Pancreas (tissue), 10 donors: ENCODE results near the gene SNX7. TPM values are rescaled to one million over a fixed set of nuclear protein-coding genes. Genes with fewer than 3 reads are reported as not detected.

Source experiments
- ATAC-seq, 4 donors: fragments of 200-7000 bp; cut with Tn5 transposase; one replicate each; pipeline versions ENCODE4 v1.8.0 to v1.9.1; 2020; ENCODE audit warnings: mild to moderate bottlenecking in 4 of 4, moderate library complexity in 4 of 4
- DNase-seq, 6 donors: peaks; one replicate each; pipeline ENCODE4 v3.0.0-alpha.2; 2020
- FAIRE-seq: peaks from 2 replicates; lab custom pipeline; 2012; peaks lifted over from hg19 to GRCh38; lab: Jason Lieb, UNC
- H3K27ac ChIP-seq, 4 donors: fragments of 200-600 bp; sonication (generic); 1 replicate in 3 of 4; 2 replicates in 1 of 4; pipeline versions ENCODE4 v1.5.0 to v1.8.0; 2020
- H3K27me3 ChIP-seq, 4 donors: fragments of 200-600 bp; one replicate each; pipeline ENCODE4 v1.8.0; 2021
- H3K36me3 ChIP-seq, 3 donors: fragments of 200-600 bp; sonication (generic) in 1 of 3; one replicate each; pipeline versions ENCODE4 v1.5.0 to v1.8.0; 2020 to 2021
- H3K4me1 ChIP-seq, 3 donors: fragments of 200-600 bp; one replicate each; pipeline ENCODE4 v1.8.0; 2021
- H3K4me3 ChIP-seq, 4 donors: fragments of 200-600 bp; sonication (generic) in 2 of 4; one replicate each; pipeline versions ENCODE4 v1.5.0 to v1.8.0; 2020 to 2021
- H3K9me3 ChIP-seq, 4 donors: fragments of 200-600 bp; one replicate each; pipeline ENCODE4 v1.8.0; 2021
- CTCF ChIP-seq, 4 donors: fragments of 200-600 bp; sonication (generic) in 3 of 4; IDR thresholded peaks; one replicate each; pipeline versions ENCODE4 v1.5.0 to v1.8.0; 2021; ENCODE audit warnings: antibody characterized with exemption in 4 of 4
- WGBS, 2 donors: extraction: QIAGEN DNeasy Blood & Tissue Kit; methylation state at CpG; one replicate each; pipeline ENCODE4 v1.1.7; 2013; 5-methylcytosine and 5-hydroxymethylcytosine counted together
- intact Hi-C, 3 donors: fragments of 100-400 bp; cut with DNase I; formaldehyde crosslinking; loops; one replicate each; pipeline versions ENCODE4 v1.11.1 to v1.14.2; 2022
- polyA plus RNA-seq, 2 donors: library from polyadenylated mRNA; stranded (reverse); fragments of 200-250 nt; gene quantifications; one replicate each; pipeline ENCODE4 v1.2.3, GENCODE V29; 2013
- total RNA-seq, 6 donors: library from RNA; stranded (reverse); fragmentation: NEBNext Ultra II Directional in 4 of 6; extraction: Animal tissue kit (Norgen Biotek cat#: 25700) in 4 of 6; gene quantifications; one replicate each; pipeline versions ENCODE4 v1.2.1 to v1.2.4, GENCODE V29; 2021 to 2023
- donor health status: healthy with polysubstance abuse.
- donor health status: DM: no; HTN: no; CAD: no; lungs with moderate emphysema.
- donor health status: DM: no; HTN: no; CAD: no.
- donor health status: control.
- donor health status: control.
- donor health status: Bipolar disorder and iron deficiency.
- donor health status: DM: yes; HTN: yes; CAD: no.
- donor health status: DM: no; HTN: no; CAD: no.
- donor health status: DM: no; HTN: no; CAD: no.
- donor health status: DM: yes; HTN: yes; CAD: no.

The SNX7 gene
- total and polyA plus RNA-seq, 8 donors, result 3.2 to 18.3 (median 9.1) TPM

DNA sequence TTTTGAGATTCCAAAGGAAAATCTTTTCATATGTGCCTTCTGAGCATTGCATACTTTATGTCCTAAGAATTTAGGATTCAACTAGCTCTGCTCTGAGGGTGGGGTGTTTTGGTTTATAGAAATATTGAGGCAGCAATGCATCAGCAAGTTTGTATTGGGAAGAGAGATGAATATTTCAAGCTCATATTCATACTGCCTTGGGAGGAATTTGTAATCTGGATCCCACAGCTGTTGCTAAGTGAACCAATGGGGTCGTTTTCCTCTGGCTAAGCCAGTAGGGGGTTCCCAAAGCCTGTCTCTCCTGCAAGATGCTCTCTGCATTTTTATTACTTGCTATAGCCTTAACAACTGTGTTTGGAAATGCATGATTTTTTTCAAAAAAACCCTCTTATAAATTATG is 130.6 kb downstream of the SNX7 start:
- H3K9me3 ChIP-seq, result no peaks in the 10 kb centered on the region
- H3K4me1 ChIP-seq, result no peaks in the 10 kb centered on the region
- WGBS, 2 donors, result 11 to 26% methylated on average over 1 of the region's 1 CpG
- no peak overlapping the region for H3K4me3 ChIP-seq
- no peaks in the 10 kb centered on the region for H3K36me3 ChIP-seq
- no peaks in the 10 kb centered on the region for H3K27me3 ChIP-seq
- ATAC-seq (no peak), FAIRE-seq (no peak), DNase-seq (no peak)
- H3K27ac ChIP-seq, result no peak overlapping the region
- intact Hi-C loops, result loop anchor here in 1 of 3 donors (10.0 kb wide), 1 partner anchor 683 kb away; no protein-coding TSS in a partner anchor
- no peak for TF ChIP-seq CTCF (IDR thresholded peaks at IDR 0.05)

GRCh38 chr1:98793136-98793535 is 131.6 kb downstream of the SNX7 start:
- no peak for ATAC-seq
- no peaks in the 10 kb centered on the region for H3K9me3 ChIP-seq
- 53% methylated on average over 3 of the region's 3 CpGs for WGBS, 2 donors
- TF ChIP-seq CTCF (IDR thresholded peaks at IDR 0.05), result no peak
- no peaks in the 10 kb centered on the region for H3K4me1 ChIP-seq
- no peak overlapping the region for H3K27ac ChIP-seq
- no peak for FAIRE-seq
- intact Hi-C loops, result loop anchor here in 1 of 3 donors (10.0 kb wide), 1 partner anchor 682 kb away; no protein-coding TSS in a partner anchor
- H3K4me3 ChIP-seq, result no peak overlapping the region
- H3K36me3 ChIP-seq, result no peaks in the 10 kb centered on the region
- DNase-seq, result no peak
- H3K27me3 ChIP-seq, result no peaks in the 10 kb centered on the region

DNA sequence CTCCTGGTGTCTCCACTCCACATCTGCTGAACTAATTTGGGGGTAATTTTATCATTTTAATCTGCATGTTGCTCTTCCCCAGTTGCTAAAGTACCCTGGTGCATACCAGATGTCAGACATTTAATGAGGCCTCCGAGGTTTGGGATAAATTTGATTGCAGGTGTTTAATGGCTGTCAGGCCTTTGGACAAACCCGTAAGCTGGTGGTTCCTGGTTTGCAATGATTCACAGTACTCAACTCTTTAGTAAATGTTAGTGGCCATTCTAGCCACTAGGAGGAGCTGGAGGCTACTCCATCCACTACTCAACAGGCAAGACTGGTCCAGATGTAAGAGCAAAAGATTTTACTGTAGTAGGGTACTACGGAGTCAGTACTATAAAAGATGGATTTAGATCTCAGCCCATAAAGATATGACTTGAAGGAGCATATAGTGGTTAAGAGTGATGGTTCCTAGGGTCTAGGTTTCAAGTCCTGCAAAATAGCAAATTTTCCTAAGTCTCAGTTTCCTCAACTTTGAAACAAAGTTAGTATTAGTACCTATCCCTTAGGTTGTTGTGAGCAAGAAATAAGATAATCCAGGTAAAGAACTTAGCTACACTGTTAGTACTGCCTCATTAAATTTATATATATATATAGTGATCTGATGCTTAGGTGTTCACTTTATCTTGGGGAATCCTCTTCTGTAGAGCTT is 132.8 kb downstream of the SNX7 start:
- TF ChIP-seq CTCF (IDR thresholded peaks at IDR 0.05), result peak; percentile 48 to 58 (median 58)
- no peak overlapping the region for H3K4me3 ChIP-seq
- intact Hi-C loops, result loop anchor here in 1 of 3 donors (10.0 kb wide), 1 partner anchor 680 kb away; no protein-coding TSS in a partner anchor
- peak in 3 of 6 donors; percentile 10 to 43 (median 25) for DNase-seq
- no peaks in the 10 kb centered on the region for H3K36me3 ChIP-seq
- FAIRE-seq, result peak; percentile 61
- 11 to 15% methylated on average over 3 of the region's 3 CpGs for WGBS, 2 donors
- peak; percentile 73 to 95 (median 92) for ATAC-seq
- H3K27ac ChIP-seq, result no peak overlapping the region
- no peaks in the 10 kb centered on the region for H3K9me3 ChIP-seq
- no peaks in the 10 kb centered on the region for H3K27me3 ChIP-seq
- no peaks in the 10 kb centered on the region for H3K4me1 ChIP-seq

DNA sequence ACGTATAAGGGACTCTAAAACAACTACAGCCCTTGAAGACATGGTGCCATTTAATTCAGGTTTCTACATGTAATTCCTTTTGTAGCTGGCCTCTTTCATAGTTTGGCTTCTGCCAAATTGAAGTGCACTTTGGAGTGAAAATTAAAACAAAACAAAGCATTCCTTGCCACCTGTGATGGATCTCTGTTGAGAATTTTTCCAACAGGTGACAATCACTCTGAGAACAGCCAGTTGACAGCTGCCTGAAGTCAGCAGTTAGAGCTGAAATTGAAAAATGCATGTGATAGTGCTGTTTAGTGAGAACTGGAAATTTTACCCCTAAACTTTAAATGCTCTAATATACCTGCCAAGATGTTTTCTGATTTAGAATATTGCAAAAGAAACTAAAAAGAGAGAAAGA is 134.5 kb downstream of the SNX7 start:
- no peak for ATAC-seq
- Histone ChIP-seq H3K9me3 (no peaks in the 10 kb centered on the region), H3K27ac (no peak overlapping the region), H3K4me3 (no peak overlapping the region), H3K27me3 (no peaks in the 10 kb centered on the region), H3K36me3 (no peaks in the 10 kb centered on the region), H3K4me1 (no peaks in the 10 kb centered on the region)
- WGBS, 2 donors, result 33 to 59% methylated on average over 1 of the region's 1 CpG
- intact Hi-C loops, result loop anchor here in 1 of 3 donors (10.0 kb wide), 1 partner anchor 679 kb away; no protein-coding TSS in a partner anchor
- no peak for FAIRE-seq
- TF ChIP-seq CTCF (IDR thresholded peaks at IDR 0.05), result no peak
- no peak for DNase-seq

GRCh38 chr1:98797506-98797905 is 136.0 kb downstream of the SNX7 start:
- TF ChIP-seq CTCF (IDR thresholded peaks at IDR 0.05), result no peak
- 67 to 71% methylated on average over 2 of the region's 2 CpGs for WGBS, 2 donors
- Histone ChIP-seq H3K36me3 (no peaks in the 10 kb centered on the region), H3K27ac (no peak overlapping the region), H3K4me1 (no peaks in the 10 kb centered on the region), H3K27me3 (no peaks in the 10 kb centered on the region), H3K4me3 (no peak overlapping the region), H3K9me3 (no peaks in the 10 kb centered on the region)
- intact Hi-C loops, result loop anchor here in 1 of 3 donors (10.0 kb wide), 1 partner anchor 677 kb away; no protein-coding TSS in a partner anchor
- FAIRE-seq (no peak), ATAC-seq (no peak), DNase-seq (no peak)
